Ectodermal cell (in vitro differentiated cells): ENCODE results near the gene DSCAML1.

ENCODE experiments used
- H3K27ac ChIP-seq: 2 replicates; pipeline ENCODE4 v1.7.0; 2013; ENCODE audit warnings: mild to moderate bottlenecking, low read depth, low read length; ENCODE audit not compliant: insufficient read depth, poor library complexity, severe bottlenecking
- H3K27me3 ChIP-seq: 2 replicates; pipeline ENCODE4 v1.7.0; 2013; ENCODE audit warnings: mild to moderate bottlenecking, low read length; ENCODE audit not compliant: insufficient read depth, control insufficient read depth, poor library complexity, severe bottlenecking
- H3K36me3 ChIP-seq: one replicate; pipeline ENCODE4 v1.7.0; 2013; ENCODE audit warnings: low read length; ENCODE audit not compliant: control insufficient read depth, insufficient read depth
- H3K4me1 ChIP-seq: one replicate; pipeline ENCODE4 v1.7.0; 2013; ENCODE audit warnings: low read length; ENCODE audit not compliant: control insufficient read depth, insufficient read depth
- H3K4me3 ChIP-seq: 2 replicates; pipeline ENCODE4 v1.7.0; 2013; ENCODE audit warnings: low read depth, low read length, control low read depth; ENCODE audit not compliant: insufficient read depth
- H3K9me3 ChIP-seq: 2 replicates; pipeline ENCODE4 v1.7.0; 2013; ENCODE audit warnings: mild to moderate bottlenecking, low read length, moderate library complexity; ENCODE audit not compliant: control insufficient read depth
- WGBS, 2 experiments: methylation state at CpG; one replicate each; pipeline ENCODE4 v1.1.7; 2013; ENCODE audit warnings: missing lambda C conversion rate in 2 of 2; 5-methylcytosine and 5-hydroxymethylcytosine counted together

Gene DSCAML1

DNA sequence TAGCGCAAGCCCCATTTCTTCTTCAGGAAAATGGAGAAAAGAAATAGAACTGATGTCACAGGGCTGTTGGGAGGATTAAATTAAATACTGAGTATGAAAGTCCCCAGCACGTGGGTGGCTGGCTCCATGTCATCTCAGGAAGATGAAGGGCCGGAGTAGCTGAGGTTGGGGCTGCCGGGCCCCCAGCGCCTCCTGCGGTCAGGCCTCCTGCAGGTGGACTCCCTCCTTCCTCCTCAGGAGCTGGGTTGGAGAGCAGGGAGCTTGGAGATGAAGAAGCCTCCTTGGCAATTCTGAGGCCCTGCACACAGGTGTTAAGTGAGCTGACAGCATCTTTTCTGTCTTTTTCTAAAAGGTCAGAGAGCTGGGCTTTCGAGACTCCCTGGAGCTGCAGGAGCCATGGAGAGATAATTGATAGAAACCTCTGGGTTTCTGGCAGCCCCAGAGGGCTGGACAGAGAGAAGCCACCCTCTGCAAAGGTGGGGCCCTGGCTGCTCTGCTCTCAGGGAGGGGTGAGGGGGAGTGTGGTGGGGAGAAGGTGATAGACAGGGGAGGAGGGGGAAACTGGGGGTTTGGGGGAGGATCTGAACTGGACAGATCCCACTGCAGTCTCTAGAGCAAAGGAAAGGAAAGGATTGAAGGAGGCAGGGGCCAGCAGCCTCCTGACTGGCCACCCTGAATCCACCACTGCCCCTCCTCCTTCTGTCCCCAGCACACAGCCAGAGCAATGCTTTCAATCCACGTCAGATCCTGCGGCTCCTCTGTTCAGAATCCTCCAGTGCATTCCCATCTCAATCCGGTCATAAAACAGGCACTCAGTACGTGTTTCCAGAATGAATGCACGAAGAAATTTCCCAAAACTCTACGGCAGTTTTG, 258.5 kb downstream of the DSCAML1 start:
- Histone ChIP-seq H3K27ac (no peak overlapping the region), H3K4me1 (peaks cover 10% of the 10 kb centered on the region), H3K4me3 (no peak overlapping the region), H3K36me3 (no peaks in the 10 kb centered on the region), H3K27me3 (peaks cover 5% of the 10 kb centered on the region), H3K9me3 (no peaks in the 10 kb centered on the region)
- WGBS, 2 experiments, result 64 to 67% methylated on average over 13 of the region's 13 CpGs

DNA sequence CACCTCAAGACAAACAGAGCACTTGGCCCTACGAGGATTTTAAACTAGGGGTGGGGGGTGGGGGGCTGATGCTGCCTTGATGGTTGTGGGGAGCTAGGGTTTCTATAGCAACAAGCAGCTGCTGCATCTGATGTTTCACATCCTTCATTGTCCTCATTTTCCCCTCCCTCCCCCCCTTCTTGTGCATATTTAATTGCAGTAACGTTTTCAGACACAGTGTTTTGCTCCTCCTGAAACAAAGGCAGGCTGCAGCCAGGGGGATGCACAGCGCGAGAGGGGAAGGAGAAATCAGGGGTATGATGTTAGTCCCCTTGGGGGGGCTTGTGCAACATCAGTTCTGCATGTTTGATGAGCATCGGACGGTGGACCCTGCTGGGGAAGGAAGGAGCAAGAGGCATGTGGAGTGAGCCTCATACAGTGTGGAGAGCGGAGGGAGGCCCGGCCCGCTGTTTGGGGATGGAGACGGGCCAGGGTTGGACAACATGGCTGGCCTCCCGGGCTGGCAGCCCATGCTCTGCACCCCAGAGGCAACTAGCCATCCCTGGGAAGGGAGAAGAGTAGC, 261.1 kb downstream of the DSCAML1 start:
- Histone ChIP-seq H3K27ac (no peak overlapping the region), H3K36me3 (no peaks in the 10 kb centered on the region), H3K9me3 (no peaks in the 10 kb centered on the region), H3K4me3 (no peak overlapping the region), H3K27me3 (no peaks in the 10 kb centered on the region), H3K4me1 (peaks cover 10% of the 10 kb centered on the region)
- 74 to 79% methylated on average over 11 of the region's 11 CpGs for WGBS, 2 experiments

DNA sequence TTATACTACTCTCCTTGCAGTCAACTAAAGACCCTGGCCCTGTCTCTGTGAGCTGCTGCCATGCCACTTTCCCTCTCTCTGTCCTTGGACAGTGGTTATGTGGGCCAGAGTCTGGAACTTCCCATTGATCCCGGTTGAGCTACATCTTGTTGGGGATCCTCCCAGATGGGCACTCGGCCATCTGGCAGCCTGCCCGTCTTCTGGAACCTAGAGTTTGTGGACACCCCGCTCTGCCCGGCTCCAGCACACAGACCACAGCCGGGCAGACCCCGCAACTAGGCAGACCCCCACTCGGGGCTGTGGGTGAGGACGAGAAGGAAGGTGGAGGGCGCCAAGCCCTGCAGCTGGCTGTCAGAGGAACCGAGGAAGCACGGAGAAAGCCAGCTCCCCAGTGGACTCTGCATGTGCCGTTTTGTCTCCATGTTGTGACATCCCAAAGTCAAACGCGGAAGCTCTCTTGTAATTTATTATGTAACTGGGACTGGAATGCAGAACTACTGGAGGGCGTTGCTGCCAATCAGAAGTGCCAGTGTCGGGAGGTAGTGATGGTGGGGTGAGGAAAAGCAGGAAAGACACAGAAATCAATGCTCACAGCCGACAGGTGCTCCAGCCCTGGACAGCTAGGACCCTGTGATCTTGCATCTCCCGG, 261.7 kb downstream of the DSCAML1 start:
- Histone ChIP-seq H3K27ac (no peak overlapping the region), H3K9me3 (no peaks in the 10 kb centered on the region), H3K36me3 (no peaks in the 10 kb centered on the region), H3K27me3 (no peaks in the 10 kb centered on the region), H3K4me1 (peaks cover 10% of the 10 kb centered on the region), H3K4me3 (no peak overlapping the region)
- 91% methylated on average over 19 of the region's 19 CpGs for WGBS, 2 experiments

DNA sequence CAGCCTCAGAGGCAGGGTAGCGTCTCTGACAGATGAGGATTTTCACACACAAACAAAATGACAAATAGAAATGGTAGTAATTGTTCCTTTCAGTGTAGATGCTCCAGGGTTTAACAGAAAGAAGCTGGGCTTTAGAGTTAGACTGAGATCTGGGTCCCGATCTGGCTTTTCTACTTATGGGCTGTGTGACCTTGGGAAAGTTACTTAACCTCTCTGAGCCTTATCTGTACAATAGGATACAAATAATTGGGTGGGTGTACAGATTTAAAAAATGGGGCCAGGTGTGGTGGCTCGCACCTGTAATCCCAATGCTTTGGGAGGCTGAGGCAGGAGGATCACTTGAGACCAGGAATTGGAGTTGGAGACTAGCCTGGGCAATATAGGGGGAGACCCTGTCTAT, 264.4 kb downstream of the DSCAML1 start:
- WGBS, 2 experiments, result 94 to 95% methylated on average over 3 of the region's 3 CpGs
- H3K4me1 ChIP-seq, result peaks cover 11% of the 10 kb centered on the region
- H3K27me3 ChIP-seq, result no peaks in the 10 kb centered on the region
- no peak overlapping the region for H3K4me3 ChIP-seq
- H3K9me3 ChIP-seq, result no peaks in the 10 kb centered on the region
- H3K27ac ChIP-seq, result no peak overlapping the region
- H3K36me3 ChIP-seq, result no peaks in the 10 kb centered on the region

DNA sequence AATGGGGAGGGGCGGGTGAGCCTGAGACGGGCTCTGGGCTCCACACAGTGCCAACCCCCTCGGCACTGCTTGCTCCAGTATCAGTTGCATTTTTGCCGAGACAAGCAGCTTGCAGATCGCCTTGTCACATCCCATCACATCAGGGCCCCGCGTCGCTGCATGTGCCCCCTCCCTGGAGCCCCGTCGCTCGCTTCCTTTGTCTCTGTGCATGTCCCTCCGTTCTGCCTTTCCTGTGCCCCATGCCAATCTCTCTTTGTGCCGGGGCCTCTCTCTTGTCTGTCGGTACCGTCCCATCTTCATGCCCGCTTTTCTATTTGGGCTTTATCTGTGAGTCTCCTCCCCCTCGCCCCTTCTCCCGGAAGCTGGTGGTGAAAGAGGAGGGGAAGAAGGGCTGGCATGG, 267.2 kb downstream of the DSCAML1 start:
- WGBS, 2 experiments, result 84 to 89% methylated on average over 18 of the region's 18 CpGs
- Histone ChIP-seq H3K4me3 (no peak overlapping the region), H3K36me3 (no peaks in the 10 kb centered on the region), H3K9me3 (no peaks in the 10 kb centered on the region), H3K4me1 (peaks cover 11% of the 10 kb centered on the region), H3K27ac (no peak overlapping the region), H3K27me3 (no peaks in the 10 kb centered on the region)

DNA sequence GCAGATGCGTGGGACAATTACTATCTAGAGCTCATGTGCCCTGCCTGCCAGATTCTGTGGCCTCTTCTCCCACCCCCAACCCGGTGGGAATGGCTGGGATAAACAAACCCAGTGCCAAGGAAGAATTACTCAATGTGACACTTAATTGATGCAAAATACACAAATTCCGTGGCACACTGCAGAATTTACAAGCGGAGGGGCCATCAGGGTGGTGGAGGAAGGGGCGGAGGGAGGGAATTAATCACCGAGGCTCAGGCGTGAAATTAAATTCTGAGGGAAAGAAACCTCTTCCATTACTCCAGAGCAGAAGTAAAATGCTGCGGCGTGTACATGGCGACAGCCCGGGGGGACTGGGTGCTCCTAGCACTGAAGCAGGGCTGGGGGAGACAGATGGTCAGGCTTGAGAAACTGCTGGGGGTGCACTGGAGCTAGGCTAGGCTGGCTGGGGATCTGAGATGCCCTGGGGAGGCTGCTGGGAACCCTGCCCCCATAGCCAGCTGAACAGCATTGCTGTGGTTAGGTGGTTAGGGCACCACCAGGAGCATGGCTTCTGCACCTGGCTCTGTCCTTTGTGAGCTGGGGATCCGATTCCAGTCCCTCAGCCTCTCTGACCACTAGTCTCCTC, 268.8 kb downstream of the DSCAML1 start:
- Histone ChIP-seq H3K4me1 (peaks cover 11% of the 10 kb centered on the region), H3K27me3 (no peaks in the 10 kb centered on the region), H3K27ac (no peak overlapping the region), H3K4me3 (no peak overlapping the region), H3K9me3 (no peaks in the 10 kb centered on the region), H3K36me3 (no peaks in the 10 kb centered on the region)
- 84 to 85% methylated on average over 12 of the region's 12 CpGs for WGBS, 2 experiments

DNA sequence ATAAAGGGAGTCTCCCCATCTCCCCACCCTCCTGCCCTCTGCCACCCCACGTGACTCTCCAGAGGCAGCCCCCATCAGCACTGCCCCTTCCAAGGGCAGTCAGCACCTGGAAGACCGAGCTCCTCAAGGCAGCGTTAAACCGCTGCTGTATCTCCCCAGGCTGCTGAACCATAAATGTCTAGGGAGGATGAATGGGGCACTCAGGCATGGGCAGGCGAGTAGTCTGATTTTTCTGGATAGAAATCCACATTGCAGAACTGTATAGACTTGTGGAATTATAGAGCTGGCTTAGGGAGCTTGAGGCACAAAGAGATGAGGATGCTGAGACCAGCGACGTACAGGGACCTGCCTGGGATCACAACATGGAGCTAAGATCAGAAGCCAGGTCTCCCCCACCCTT, 269.7 kb downstream of the DSCAML1 start:
- Histone ChIP-seq H3K4me3 (no peak overlapping the region), H3K9me3 (no peaks in the 10 kb centered on the region), H3K36me3 (no peaks in the 10 kb centered on the region), H3K4me1 (peaks cover 11% of the 10 kb centered on the region), H3K27me3 (no peaks in the 10 kb centered on the region), H3K27ac (no peak overlapping the region)
- WGBS, 2 experiments, result 87 to 90% methylated on average over 7 of the region's 7 CpGs

DNA sequence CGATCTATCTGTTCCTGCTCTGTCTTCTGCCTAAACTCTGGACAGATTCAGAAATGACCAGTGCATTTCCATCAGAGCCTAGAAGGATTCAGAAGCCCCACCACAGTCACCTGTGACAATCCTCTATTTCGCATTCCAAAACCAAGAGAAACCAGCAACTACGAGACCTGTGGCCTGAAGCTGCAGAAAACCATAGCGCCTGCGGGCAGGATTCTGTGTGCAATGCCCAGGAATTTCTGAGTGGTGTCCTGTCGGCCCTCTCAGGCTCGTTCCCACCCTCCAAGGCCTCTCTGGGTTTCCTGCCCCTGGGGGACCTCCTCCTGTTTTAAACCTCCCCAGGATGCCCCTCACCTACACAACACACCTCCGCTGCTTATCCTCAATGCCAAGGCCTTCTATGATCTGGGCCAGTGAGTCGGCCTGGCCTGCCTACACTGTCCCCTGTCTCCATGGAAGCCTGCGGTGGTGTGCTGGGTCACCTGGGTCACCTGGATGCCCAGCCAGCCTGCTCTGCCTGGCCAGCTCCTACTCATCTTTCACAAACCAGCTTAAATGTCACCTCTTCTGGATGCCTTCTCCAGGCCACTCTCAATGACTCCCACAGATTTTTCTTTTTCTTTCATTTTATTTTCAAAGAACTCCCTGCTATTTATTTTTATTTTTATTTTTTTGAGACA, 271.0 kb downstream of the DSCAML1 start:
- Histone ChIP-seq H3K9me3 (no peaks in the 10 kb centered on the region), H3K36me3 (no peaks in the 10 kb centered on the region), H3K27me3 (no peaks in the 10 kb centered on the region), H3K27ac (no peak overlapping the region), H3K4me1 (peaks cover 11% of the 10 kb centered on the region), H3K4me3 (no peak overlapping the region)
- WGBS, 2 experiments, result 90 to 92% methylated on average over 10 of the region's 10 CpGs

DNA sequence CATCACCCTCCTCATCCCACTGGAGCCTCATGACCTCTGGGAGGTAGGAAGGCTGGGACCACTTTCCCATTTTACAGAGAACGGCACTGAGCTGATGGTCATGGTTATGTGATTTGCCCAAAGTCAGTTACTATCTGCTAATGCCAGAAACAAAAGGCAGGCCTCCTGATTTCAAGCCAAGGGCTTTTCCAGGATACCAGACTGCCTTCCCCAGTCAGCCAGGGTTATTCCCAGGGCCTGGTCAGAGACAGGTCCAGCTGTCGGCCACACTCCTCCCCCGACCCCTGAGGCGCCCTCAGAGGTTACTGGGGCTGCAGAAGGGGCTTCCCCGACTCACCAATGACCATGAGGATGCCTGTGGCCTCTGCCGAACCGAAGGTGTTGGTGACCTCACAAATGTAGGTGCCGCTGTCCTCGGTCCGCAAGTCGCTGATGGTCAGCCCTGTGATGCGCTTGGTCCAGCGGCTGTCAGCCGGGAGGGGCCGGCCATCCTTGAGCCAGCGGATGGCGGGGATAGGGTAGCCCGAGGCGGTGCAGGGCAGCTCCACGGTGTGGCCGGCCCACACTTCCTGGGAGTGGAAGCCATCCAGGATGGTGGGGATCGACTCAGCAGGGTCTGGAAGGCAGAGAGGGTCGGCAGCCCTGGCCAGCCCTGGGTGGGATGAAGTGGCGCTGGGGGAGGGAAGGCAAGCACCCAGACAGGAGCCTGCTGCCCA, 272.4 kb downstream of the DSCAML1 start:
- 94% methylated on average over 24 of the region's 24 CpGs for WGBS, 2 experiments
- peaks cover 11% of the 10 kb centered on the region for H3K4me1 ChIP-seq
- H3K36me3 ChIP-seq, result no peaks in the 10 kb centered on the region
- no peak overlapping the region for H3K4me3 ChIP-seq
- no peaks in the 10 kb centered on the region for H3K9me3 ChIP-seq
- H3K27me3 ChIP-seq, result no peaks in the 10 kb centered on the region
- H3K27ac ChIP-seq, result no peak overlapping the region
